Suprapubic skin (tissue), 4 donors: ENCODE results near the gene KCTD1. TPM values are rescaled to one million over a fixed set of nuclear protein-coding genes. Genes with fewer than 3 reads are reported as not detected.

ENCODE experiments used
- DNase-seq, 2 donors: peaks; one replicate each; pipeline ENCODE4 v3.0.0-alpha.2; 2019; ENCODE audit warnings: low spot score in 2 of 2
- H3K27ac ChIP-seq: fragments of 200-600 bp; sonication (generic); one replicate; pipeline ENCODE4 v1.5.1; 2019
- H3K27me3 ChIP-seq: fragments of 200-600 bp; sonication (generic); one replicate; pipeline ENCODE4 v1.5.1; 2019
- H3K36me3 ChIP-seq: fragments of 200-600 bp; sonication (generic); one replicate; pipeline ENCODE4 v1.5.1; 2019
- H3K4me1 ChIP-seq: fragments of 200-600 bp; sonication (generic); one replicate; pipeline ENCODE4 v1.5.1; 2019
- H3K4me3 ChIP-seq: fragments of 200-600 bp; sonication (generic); one replicate; pipeline ENCODE4 v1.5.1; 2019; ENCODE audit warnings: mild to moderate bottlenecking
- H3K9me3 ChIP-seq: fragments of 200-600 bp; sonication (generic); one replicate; pipeline ENCODE4 v1.5.1; 2019
- EP300 ChIP-seq: sonication (generic); formaldehyde crosslinking; IDR thresholded peaks from one replicate; pipeline ENCODE4 v1.6.1; 2017; ENCODE audit warnings: antibody characterized with exemption
- POLR2A ChIP-seq, 2 donors: fragments of 450-650 bp; IDR thresholded peaks; one replicate each; pipeline ENCODE4 v1.6.1; 2017; ENCODE audit warnings: antibody characterized with exemption in 2 of 2, mild to moderate bottlenecking in 2 of 2, moderate library complexity in 2 of 2
- POLR2AphosphoS5 ChIP-seq, 3 donors: sonication (generic); formaldehyde crosslinking; IDR thresholded peaks; one replicate each; pipeline ENCODE4 v1.6.1; 2017; ENCODE audit warnings: antibody characterized with exemption in 3 of 3
- WGBS: methylation state at CpG from one replicate; pipeline ENCODE4 v1.1.5; 2018; 5-methylcytosine and 5-hydroxymethylcytosine counted together
- total RNA-seq, 4 donors: library from RNA; depleted of rRNA; stranded (reverse); fragments of >200 nt; gene quantifications; one replicate each; pipeline ENCODE4 v1.1.0, GENCODE V29; 2016
- TF ChIP-seq, protein P1 (sequence below), 2 donors: fragments of 200-600 bp in 1 of 2; fragments of 450-650 bp in 1 of 2; sonication (generic) in 1 of 2; IDR thresholded peaks; one replicate each; pipeline ENCODE4 v1.5.1; 2016 to 2019; ENCODE audit warnings: antibody characterized with exemption in 2 of 2, mild to moderate bottlenecking in 1 of 2, moderate library complexity in 1 of 2

Gene KCTD1
- total RNA-seq, 4 donors from 2014 or later: 31.9 to 104 (median 69.7) TPM

DNA sequence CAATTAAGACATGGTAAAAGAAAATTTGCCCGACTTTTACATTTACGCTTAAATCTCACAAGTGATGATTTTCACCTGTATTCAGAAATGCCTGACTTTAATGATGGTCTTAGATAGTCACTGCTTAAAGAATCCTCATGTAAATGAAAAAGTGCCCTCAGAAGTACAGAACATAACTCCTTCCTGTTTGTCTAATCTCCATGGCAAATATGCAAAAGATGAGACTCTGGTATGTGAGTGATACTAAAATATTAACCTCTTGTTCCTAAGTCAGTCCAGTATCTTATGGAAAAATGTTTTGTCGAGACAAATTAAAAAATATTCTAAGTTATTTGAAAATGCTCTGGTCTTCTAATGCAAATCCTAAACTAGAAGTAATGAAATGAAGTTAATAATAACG lies 29.2 kb downstream of the KCTD1 start:
- no peak for DNase-seq
- H3K27ac ChIP-seq: no peak overlapping the region
- 91% methylated on average over 4 of the region's 4 CpGs for WGBS
- no peaks in the 10 kb centered on the region for H3K36me3 ChIP-seq
- H3K9me3 ChIP-seq: no peaks in the 10 kb centered on the region
- H3K4me1 ChIP-seq: no peaks in the 10 kb centered on the region
- TF ChIP-seq, protein P1, sequence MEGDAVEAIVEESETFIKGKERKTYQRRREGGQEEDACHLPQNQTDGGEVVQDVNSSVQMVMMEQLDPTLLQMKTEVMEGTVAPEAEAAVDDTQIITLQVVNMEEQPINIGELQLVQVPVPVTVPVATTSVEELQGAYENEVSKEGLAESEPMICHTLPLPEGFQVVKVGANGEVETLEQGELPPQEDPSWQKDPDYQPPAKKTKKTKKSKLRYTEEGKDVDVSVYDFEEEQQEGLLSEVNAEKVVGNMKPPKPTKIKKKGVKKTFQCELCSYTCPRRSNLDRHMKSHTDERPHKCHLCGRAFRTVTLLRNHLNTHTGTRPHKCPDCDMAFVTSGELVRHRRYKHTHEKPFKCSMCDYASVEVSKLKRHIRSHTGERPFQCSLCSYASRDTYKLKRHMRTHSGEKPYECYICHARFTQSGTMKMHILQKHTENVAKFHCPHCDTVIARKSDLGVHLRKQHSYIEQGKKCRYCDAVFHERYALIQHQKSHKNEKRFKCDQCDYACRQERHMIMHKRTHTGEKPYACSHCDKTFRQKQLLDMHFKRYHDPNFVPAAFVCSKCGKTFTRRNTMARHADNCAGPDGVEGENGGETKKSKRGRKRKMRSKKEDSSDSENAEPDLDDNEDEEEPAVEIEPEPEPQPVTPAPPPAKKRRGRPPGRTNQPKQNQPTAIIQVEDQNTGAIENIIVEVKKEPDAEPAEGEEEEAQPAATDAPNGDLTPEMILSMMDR (IDR thresholded peaks at IDR 0.05): no peak
- TF ChIP-seq POLR2AphosphoS5 (IDR thresholded peaks at IDR 0.05): no peak
- no peak for TF ChIP-seq POLR2A (IDR thresholded peaks at IDR 0.05)
- TF ChIP-seq EP300: no peak
- H3K4me3 ChIP-seq: no peak overlapping the region
- H3K27me3 ChIP-seq: no peaks in the 10 kb centered on the region

DNA sequence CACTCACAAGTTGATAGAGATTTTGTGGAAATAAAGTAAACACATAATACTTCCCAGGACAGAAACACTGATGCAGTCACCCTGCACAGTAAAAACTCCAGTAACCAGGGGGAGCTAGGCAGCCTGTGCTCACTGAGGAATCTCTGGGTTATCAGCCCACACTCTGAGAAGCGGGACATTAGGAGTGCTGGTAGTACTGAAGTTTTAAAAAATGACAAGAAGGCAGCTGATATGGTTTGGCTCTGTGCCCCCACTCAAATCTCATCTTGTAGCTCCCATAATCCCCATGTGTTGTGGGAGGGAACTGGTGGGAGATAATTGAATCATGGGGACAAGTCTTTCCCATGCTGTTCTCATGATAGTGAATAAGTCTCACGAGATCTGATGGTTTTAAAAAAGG lies 31.4 kb downstream of the KCTD1 start:
- Histone ChIP-seq H3K27ac (no peak overlapping the region), H3K27me3 (no peaks in the 10 kb centered on the region), H3K4me3 (no peak overlapping the region), H3K9me3 (no peaks in the 10 kb centered on the region), H3K36me3 (no peaks in the 10 kb centered on the region), H3K4me1 (no peaks in the 10 kb centered on the region)
- TF ChIP-seq, protein P1 (IDR thresholded peaks at IDR 0.05): no peak
- TF ChIP-seq POLR2AphosphoS5 (IDR thresholded peaks at IDR 0.05) (no peak), EP300 (no peak), POLR2A (IDR thresholded peaks at IDR 0.05) (no peak)
- DNase-seq: no peak
- WGBS: 92% methylated on average over 2 of the region's 2 CpGs

DNA sequence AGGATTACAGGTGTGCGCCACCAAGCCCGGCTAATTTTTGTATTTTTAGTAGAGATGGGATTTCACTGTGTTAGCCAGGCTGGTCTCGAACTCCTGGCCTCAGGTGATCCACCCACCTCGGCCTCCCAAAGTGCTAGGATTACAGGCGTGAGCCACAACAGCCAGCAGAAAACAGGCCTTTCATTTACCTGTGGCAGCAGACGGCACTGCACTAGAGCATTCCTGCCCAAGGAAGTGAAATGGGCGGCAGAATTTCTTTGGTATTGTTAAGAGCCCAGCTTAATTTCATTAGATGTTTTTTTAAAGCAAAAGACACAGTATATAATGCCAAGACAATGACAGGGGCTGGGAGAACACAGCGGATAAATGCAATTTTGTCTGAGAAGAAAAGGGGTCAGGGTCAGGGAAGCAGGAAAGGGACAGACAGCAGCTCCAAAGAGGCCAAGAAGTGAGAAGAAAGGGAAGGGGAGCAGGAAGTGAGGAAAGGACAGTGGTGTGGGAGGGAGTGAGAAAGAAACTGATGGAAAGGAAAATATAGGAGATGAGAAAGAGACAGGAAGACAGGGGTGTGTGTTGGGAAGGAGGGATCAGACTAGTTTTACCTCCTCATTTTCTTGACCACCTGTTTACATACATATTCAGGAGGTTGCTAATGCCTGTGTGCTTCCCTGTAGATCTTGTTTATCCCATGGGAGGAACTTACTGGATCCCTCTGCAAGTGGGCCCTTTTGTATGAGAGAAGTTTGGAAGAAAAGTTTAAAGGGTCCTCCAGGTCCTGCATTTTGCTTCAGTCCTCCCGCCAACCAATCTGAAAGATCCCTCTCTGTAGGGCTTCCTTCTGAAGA lies 32.5 kb downstream of the KCTD1 start:
- Histone ChIP-seq H3K27ac (no peak overlapping the region), H3K4me3 (no peak overlapping the region), H3K27me3 (no peaks in the 10 kb centered on the region), H3K36me3 (no peaks in the 10 kb centered on the region), H3K4me1 (peaks cover 7% of the 10 kb centered on the region), H3K9me3 (no peaks in the 10 kb centered on the region)
- TF ChIP-seq, protein P1 (IDR thresholded peaks at IDR 0.05): no peak
- TF ChIP-seq POLR2AphosphoS5 (IDR thresholded peaks at IDR 0.05) (no peak), EP300 (no peak), POLR2A (IDR thresholded peaks at IDR 0.05) (no peak)
- WGBS: 94% methylated on average over 9 of the region's 9 CpGs
- no peak for DNase-seq

DNA sequence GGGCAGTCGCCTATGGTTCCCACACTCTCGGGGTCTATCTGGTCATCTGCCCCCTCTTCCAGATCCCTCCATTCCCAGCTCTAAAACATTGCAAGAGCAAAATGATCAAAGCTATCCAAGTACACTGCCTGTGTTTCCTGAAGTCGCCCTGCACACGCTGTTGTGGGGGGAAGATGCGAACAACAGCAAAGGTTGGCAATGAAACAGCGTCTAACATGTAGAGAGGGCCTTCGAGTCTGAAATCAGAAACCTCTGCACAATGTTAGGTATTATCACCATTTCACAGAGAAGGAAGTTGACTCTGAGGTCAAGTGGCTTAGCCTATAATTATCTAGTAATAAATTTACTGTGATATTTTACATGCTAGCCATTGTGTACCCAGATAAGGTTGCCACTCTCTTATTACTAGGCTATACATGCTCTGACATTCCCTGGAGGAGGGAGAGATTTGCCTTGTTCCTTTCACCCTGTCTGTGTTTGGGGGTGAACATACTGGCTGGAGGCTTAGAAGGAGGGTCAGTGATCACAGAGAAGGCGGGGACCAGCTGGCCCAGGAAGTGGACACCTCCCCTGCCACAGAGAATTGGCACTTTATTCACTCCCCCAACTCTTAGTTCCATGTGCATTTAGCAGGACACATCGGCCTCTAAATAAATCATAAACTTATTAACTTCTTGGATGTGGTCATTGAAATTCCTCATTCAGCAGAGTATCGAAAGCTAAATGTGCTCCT lies 36.8 kb downstream of the KCTD1 start:
- no peak for DNase-seq
- 75% methylated on average over 10 of the region's 10 CpGs for WGBS
- H3K4me3 ChIP-seq: no peak overlapping the region
- H3K27me3 ChIP-seq: no peaks in the 10 kb centered on the region
- H3K4me1 ChIP-seq: peaks cover 9% of the 10 kb centered on the region
- H3K36me3 ChIP-seq: no peaks in the 10 kb centered on the region
- no peaks in the 10 kb centered on the region for H3K9me3 ChIP-seq
- TF ChIP-seq, protein P1 (IDR thresholded peaks at IDR 0.05): no peak
- TF ChIP-seq EP300: no peak
- no peak for TF ChIP-seq POLR2AphosphoS5 (IDR thresholded peaks at IDR 0.05)
- no peak for TF ChIP-seq POLR2A (IDR thresholded peaks at IDR 0.05)
- H3K27ac ChIP-seq: no peak overlapping the region

DNA sequence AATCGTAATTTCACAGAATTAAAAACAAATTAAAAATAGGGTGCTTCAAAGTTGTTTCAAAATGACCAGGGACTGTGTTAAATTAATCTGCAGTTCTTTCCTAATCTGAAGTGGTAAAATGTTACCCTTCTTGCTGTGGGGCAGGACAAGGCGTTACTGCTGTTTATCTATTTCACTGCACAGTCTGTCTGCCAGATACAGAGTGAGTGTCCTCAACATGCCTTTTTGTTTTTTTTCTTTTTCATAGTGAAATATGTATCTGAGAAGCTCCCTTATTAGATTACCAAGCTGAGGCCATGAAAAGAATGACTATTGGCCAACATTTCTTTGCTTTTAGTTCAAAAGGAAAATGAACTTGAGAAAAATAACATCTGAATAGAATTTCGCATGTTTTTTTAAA lies 38.0 kb downstream of the KCTD1 start:
- Histone ChIP-seq H3K4me1 (peaks cover 9% of the 10 kb centered on the region), H3K27me3 (no peaks in the 10 kb centered on the region), H3K27ac (no peak overlapping the region), H3K4me3 (no peak overlapping the region), H3K9me3 (no peaks in the 10 kb centered on the region), H3K36me3 (no peaks in the 10 kb centered on the region)
- no peak for DNase-seq
- 64% methylated on average over 3 of the region's 3 CpGs for WGBS
- no peak for TF ChIP-seq POLR2AphosphoS5 (IDR thresholded peaks at IDR 0.05)
- TF ChIP-seq EP300: no peak
- TF ChIP-seq, protein P1 (IDR thresholded peaks at IDR 0.05): no peak
- no peak for TF ChIP-seq POLR2A (IDR thresholded peaks at IDR 0.05)
